Measurements from ENCODE around the gene TMEM63A.

The TMEM63A gene

GRCh38 chr1:225915538-225915991 is 33.4 kb upstream of the TMEM63A start:
- H3K79me2 ChIP-seq (ENCODE audit: control insufficient read depth, low read length) = no peaks in the 10 kb centered on the region
- H3K4me2 ChIP-seq (ENCODE audit: low read length) = no peak overlapping the region

GRCh38 chr1:225914947-225915346 is 32.8 kb upstream of the TMEM63A start:
- no peak overlapping the region for H3K27ac ChIP-seq (ENCODE audit: low read depth, low read length)
- H3K36me3 ChIP-seq (ENCODE audit: control insufficient read depth, low read length) = peaks cover 25% of the 10 kb centered on the region
- no peaks in the 10 kb centered on the region for H3K4me1 ChIP-seq (ENCODE audit: control insufficient read depth, low read length)
- H3K79me2 ChIP-seq (ENCODE audit: control insufficient read depth, low read length) = no peaks in the 10 kb centered on the region
- H3K27me3 ChIP-seq (ENCODE audit: control insufficient read depth, low read length) = no peaks in the 10 kb centered on the region
- H3K9me3 ChIP-seq (ENCODE audit: control insufficient read depth, insufficient read depth, low read length) = no peaks in the 10 kb centered on the region
- TF ChIP-seq EZH2phosphoT487 (IDR thresholded peaks at IDR 0.05; ENCODE audit: borderline replicate concordance, low read length) (no peak), CTCF (IDR thresholded peaks at IDR 0.05; ENCODE audit: low read depth, low read length, poor library complexity, severe bottlenecking) (no peak)
- no peaks in the 10 kb centered on the region for H4K20me1 ChIP-seq (ENCODE audit: control insufficient read depth, insufficient read depth, low read depth, low read length)
- H3F3A ChIP-seq (ENCODE audit: control insufficient read depth, insufficient read depth) = peaks cover 3% of the 10 kb centered on the region; the same call in 1 of the 2 replicates
- no peak overlapping the region for H3K4me3 ChIP-seq (ENCODE audit: low read length)
- no peak overlapping the region for H3K4me2 ChIP-seq (ENCODE audit: low read length)
- no peaks in the 10 kb centered on the region for H3K9me2 ChIP-seq (replicated peaks; ENCODE audit: control insufficient read depth, low read length)

More at GRCh38 chr1:225915538-225915991, 33.4 kb upstream of the TMEM63A start:
- Histone ChIP-seq H3K9me2 (replicated peaks; ENCODE audit: control insufficient read depth, low read length) (no peaks in the 10 kb centered on the region), H3K9me3 (ENCODE audit: control insufficient read depth, insufficient read depth, low read length) (no peaks in the 10 kb centered on the region), H4K20me1 (ENCODE audit: control insufficient read depth, insufficient read depth, low read depth, low read length) (no peaks in the 10 kb centered on the region), H3K27me3 (ENCODE audit: control insufficient read depth, low read length) (no peaks in the 10 kb centered on the region), H3K36me3 (ENCODE audit: control insufficient read depth, low read length) (peaks cover 30% of the 10 kb centered on the region), H3F3A (ENCODE audit: control insufficient read depth, insufficient read depth) (peaks cover 3% of the 10 kb centered on the region; the same call in 1 of the 2 replicates), H3K27ac (ENCODE audit: low read depth, low read length) (no peak overlapping the region), H3K4me3 (ENCODE audit: low read length) (no peak overlapping the region), H3K4me1 (ENCODE audit: control insufficient read depth, low read length) (no peaks in the 10 kb centered on the region)
- TF ChIP-seq CTCF (IDR thresholded peaks at IDR 0.05; ENCODE audit: low read depth, low read length, poor library complexity, severe bottlenecking) (no peak), EZH2phosphoT487 (IDR thresholded peaks at IDR 0.05; ENCODE audit: borderline replicate concordance, low read length) (no peak)

GRCh38 chr1:225914391-225914790 is 32.2 kb upstream of the TMEM63A start:
- peaks cover 3% of the 10 kb centered on the region; the same call in 1 of the 2 replicates for H3F3A ChIP-seq (ENCODE audit: control insufficient read depth, insufficient read depth)
- no peaks in the 10 kb centered on the region for H3K79me2 ChIP-seq (ENCODE audit: control insufficient read depth, low read length)
- no peaks in the 10 kb centered on the region for H3K9me2 ChIP-seq (replicated peaks; ENCODE audit: control insufficient read depth, low read length)
- no peaks in the 10 kb centered on the region for H3K9me3 ChIP-seq (ENCODE audit: control insufficient read depth, insufficient read depth, low read length)
- H3K4me1 ChIP-seq (ENCODE audit: control insufficient read depth, low read length) = peaks cover 4% of the 10 kb centered on the region; the same call in 1 of the 2 replicates
- peaks cover 19% of the 10 kb centered on the region for H3K36me3 ChIP-seq (ENCODE audit: control insufficient read depth, low read length)
- no peaks in the 10 kb centered on the region for H3K27me3 ChIP-seq (ENCODE audit: control insufficient read depth, low read length)
- no peak overlapping the region for H3K27ac ChIP-seq (ENCODE audit: low read depth, low read length)
- H4K20me1 ChIP-seq (ENCODE audit: control insufficient read depth, insufficient read depth, low read depth, low read length) = no peaks in the 10 kb centered on the region
- H3K4me3 ChIP-seq (ENCODE audit: low read length) = no peak overlapping the region
- no peak overlapping the region for H3K4me2 ChIP-seq (ENCODE audit: low read length)
- TF ChIP-seq CTCF (IDR thresholded peaks at IDR 0.05; ENCODE audit: low read depth, low read length, poor library complexity, severe bottlenecking) = no peak
- TF ChIP-seq EZH2phosphoT487 (IDR thresholded peaks at IDR 0.05; ENCODE audit: borderline replicate concordance, low read length) = no peak

All from DOHH2 (cell line).